NCI-H82 treated with DMSO at 0.1 percent for 48 hours (cell line): ENCODE data around the gene EGFR.

Experiments
- DNase-seq: peaks from one replicate; lab custom pipeline; 2025; ENCODE audit not compliant: unreplicated experiment; lab: John Stamatoyannopoulos, UW

Gene EGFR

DNA sequence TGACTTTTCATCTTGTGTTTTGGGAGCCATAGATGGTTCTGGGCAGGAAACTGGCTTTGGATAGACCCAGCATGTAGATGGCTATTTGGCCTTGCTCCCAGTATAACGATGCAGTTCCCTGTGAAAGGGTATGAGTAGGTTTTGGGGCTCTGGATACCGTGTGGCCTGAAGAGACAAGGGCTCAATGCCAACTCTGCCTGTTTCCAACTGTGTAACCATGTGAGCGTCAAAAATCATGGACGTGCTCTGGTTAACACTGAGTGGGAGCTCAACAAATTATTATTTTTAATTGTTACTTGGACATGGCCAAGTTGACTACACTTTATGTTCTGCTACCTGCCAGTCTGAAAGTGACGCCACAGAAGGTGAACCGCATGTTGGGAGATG, 41.8 kb downstream of the EGFR start:
- DNase-seq = no peak

- no peak for DNase-seq
Measured at GRCh38 chr7:55061726-55062499, 43.1 kb downstream of the EGFR start.

DNA sequence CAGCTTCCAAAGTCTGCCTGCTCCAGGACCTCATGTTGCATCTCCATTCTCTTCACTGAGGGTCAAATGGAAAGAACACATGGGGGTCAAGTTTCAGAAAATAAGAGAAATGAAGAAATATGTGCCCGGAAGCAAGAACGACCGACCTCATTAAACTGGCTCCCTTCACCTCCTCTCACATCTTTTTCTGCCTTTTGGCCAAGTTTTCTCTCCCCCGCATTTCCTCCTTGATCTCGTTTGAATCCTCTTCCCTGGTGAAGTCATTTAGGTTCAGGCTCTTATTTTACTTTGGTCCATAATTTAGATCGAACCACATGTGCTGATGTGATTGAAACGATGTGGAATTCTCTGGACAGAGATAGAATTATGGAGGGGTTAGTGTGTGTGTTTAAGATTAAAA, 44.2 kb downstream of the EGFR start:
- DNase-seq = no peak

- DNase-seq = no peak
Measured at GRCh38 chr7:55063633-55064032, 44.8 kb downstream of the EGFR start.

DNA sequence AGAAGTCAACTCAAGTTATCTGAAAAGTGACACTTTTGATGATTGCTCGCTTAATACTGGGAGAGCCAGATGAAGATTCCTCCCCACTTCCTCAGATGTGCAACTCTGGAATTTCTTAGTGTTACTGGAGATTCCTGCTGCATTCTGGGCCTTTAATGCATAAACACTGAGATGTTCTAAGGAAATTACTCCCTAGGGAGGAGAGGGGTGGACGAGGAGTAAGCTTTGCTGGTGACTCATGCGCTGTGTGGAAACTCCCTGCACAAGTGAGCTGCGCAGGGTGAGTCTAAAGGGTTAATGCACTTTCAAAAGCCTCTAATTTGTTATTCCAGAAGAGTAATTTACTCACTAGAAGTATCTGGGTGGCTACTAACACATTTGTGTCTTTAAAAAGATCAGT, 46.3 kb downstream of the EGFR start:
- no peak for DNase-seq

- no peak for DNase-seq
Measured at GRCh38 chr7:55065511-55066229, 46.9 kb downstream of the EGFR start.

GRCh38 chr7:55066524-55066923, 47.7 kb downstream of the EGFR start:
- DNase-seq = no peak

DNA sequence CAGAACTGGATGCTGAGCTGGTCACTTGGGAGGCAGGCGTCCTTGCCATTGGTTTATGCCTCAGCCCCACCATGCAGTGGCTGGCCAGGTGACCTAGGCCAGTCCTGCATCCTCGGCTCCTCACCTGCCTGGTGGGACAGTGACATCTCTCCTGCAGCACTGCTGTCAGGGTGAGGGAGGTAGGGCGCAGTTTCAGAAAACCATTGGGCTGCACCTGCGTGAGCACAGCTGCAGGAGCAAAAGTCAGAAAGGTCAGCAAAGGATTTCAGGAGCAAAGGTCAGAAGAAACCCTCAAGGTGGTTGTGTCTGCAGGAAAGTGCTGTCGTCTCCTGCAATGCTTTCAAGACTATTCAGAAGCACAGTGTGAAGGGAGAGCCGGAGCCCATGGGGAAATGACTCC, 48.1 kb downstream of the EGFR start:
- no peak for DNase-seq

- no peak for DNase-seq
Measured at GRCh38 chr7:55067748-55068147, 48.9 kb downstream of the EGFR start.

GRCh38 chr7:55069271-55069792, 50.5 kb downstream of the EGFR start:
- no peak for DNase-seq

DNA sequence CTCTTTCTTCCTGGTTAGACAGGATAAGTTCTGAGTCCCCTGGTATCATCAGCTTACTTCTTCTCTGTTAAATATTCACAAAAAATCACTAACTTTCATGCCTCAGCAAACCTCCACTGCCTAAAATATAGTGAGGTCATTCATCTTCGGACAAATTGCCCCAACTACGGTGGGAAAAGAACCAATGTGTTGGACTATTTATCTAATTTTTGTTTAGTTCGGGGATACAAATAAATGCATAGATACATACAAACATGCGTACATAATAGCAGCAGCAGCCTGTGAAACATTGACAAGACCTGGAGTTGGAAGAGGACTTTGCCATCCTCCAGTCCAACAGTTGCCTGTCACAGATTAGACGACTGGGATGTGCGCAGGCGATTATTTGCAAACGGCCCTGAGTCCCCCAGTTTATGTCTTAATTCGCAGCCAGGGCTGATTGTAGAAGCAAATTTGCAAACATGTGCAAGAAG, 51.5 kb downstream of the EGFR start:
- no peak for DNase-seq

GRCh38 chr7:55070854-55071253, 52.0 kb downstream of the EGFR start:
- DNase-seq = no peak

GRCh38 chr7:55071411-55072175, 52.8 kb downstream of the EGFR start:
- no peak for DNase-seq

DNA sequence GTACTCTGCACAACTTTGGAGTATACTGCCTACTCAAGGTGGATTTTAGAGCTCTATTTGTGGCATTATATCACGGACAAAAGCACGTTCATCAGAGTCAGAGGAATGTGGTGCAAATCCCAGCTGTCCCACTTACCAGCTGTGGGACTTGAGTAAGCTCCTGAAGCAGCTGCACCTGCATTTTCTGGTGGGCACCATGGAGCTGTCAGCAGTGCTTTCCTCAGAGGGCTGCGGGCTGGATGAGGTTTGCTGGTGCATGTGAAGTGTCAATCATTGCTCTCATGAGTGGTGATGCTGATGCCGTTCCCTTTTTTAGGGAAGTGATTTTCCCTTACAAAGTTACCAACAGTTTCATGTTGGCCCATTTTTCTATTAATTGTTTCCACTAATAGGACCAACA, 53.4 kb downstream of the EGFR start:
- no peak for DNase-seq

GRCh38 chr7:55073051-55073511, 54.3 kb downstream of the EGFR start:
- no peak for DNase-seq

DNA sequence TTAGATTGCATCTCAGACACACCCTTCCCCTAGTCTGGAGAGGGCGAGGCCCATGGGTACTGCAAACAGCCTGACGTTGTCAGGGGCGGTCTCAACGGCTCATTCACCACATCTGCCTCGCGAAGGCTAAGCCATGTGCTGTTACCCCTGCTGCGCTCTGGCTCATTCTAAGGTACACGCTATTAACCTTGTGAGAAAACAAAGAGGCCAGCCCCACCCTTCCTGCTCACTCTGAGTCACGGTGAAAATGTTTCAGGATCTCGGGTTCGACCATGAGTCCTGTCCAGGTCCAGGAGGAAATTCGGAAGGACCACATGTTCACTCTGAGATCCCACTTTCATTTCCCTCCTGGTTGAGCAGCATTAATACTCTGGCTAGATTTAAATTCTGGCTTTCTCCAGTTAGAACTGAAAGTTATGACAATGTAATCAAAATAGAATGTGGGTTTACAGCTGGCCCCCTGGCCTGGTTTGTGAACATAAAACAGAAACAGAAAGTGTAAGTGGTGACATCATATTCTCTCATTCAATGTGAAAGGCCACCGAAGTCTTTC, 55.2 kb downstream of the EGFR start:
- DNase-seq = no peak

DNA sequence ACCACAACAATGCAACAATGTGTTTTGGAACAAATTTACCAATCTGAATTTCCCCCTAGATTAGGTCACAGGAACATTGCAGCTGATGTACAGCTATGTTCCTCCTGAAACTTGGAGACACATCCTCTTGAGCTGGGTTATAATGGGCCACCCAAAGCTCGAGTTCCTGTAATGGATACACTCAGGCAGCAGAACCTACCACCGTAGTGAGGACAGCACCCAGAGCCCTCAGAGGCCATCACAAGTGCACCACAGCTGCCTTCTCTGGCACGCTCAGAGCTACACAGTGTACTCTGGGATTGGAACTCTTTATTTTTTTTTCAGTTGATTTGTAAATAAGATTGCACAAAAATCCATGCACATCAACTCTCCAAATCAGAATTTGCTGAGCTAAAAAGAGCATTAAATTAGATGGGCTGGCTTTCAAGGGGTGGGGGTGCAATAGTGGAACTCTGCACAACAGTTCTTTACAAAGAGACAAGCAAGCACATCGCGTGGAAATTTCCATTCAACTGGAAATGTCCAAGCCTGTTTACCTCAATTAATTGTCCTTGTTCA, 56.7 kb downstream of the EGFR start:
- no peak for DNase-seq

DNA sequence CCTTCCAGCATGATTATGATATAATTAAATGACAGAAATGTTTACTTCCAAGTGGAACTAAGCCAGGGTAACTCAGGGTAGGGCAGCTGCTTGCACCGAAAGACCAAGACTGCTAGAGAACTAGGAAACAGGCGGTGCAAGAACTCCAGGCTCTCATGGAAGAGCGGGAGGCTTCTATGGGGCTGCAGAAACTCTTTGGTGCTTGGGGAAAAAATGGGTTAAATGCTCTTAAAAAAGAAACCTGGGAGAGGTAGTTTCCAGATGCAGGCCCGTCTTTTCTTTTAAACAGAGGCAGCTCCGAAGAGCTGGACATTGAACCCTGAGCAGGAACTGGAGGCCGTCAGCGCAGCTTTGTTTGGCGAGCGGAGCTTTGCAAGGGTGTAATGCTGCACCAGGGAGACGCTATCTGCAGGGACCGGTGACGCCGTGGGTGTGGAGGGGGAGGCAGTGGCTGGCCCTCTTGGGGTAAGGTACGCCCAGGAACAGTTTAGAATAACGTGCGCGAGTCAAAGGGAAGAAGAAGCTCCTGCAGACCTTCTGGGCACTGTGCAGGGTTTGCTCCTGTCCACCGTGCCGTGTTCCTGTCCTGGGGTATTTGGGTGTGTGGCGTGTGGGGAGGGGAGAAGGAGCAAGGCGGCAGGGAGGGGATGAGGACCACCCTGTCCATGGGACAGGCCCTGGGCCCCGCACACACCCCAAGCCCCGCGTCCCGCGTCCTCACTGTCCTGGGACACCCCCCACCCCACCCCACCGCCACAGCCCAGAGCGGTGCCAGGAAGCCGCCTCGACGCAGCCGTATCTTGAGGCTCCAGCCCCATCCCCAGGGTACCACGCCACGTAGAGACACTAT, 59.0 kb downstream of the EGFR start:
- no peak for DNase-seq

- DNase-seq = no peak
Measured at GRCh38 chr7:55078465-55079372, 59.9 kb downstream of the EGFR start.
